Thoracic aorta (tissue), 2 donors: ENCODE results near the gene ATXN7L1. TPM values are rescaled to one million over a fixed set of nuclear protein-coding genes. Genes with fewer than 3 reads are reported as not detected.

Experiments used
- ATAC-seq: fragments of 150-250 bp; one replicate; pipeline ENCODE4 v1.8.0; 2017; ENCODE audit warnings: low read depth; ENCODE audit not compliant: insufficient number of reproducible peaks, low FRiP score
- DNase-seq: peaks from one replicate; pipeline ENCODE4 v3.0.0-alpha.2; 2020; ENCODE audit warnings: low spot score
- H3K27ac ChIP-seq, 2 donors: fragments of 200-600 bp; sonication (generic); 1 replicate in 1 of 2; 2 replicates in 1 of 2; pipeline ENCODE4 v1.5.1; 2016; ENCODE audit warnings: mild to moderate bottlenecking in 2 of 2, moderate library complexity in 2 of 2
- H3K27me3 ChIP-seq: fragments of 200-600 bp; sonication (generic); replicated peaks from 2 replicates; pipeline ENCODE4 v1.6.0; 2016; ENCODE audit warnings: mild to moderate bottlenecking; ENCODE audit not compliant: insufficient read depth
- H3K36me3 ChIP-seq: fragments of 200-600 bp; sonication (generic); one replicate; pipeline ENCODE4 v1.5.1; 2016
- H3K4me1 ChIP-seq, 2 donors: fragments of 200-600 bp; sonication (generic); 1 replicate in 1 of 2; 2 replicates in 1 of 2; pipeline versions ENCODE4 v1.5.1 to v1.6.0; 2016; ENCODE audit warnings: low read depth in 2 of 2, mild to moderate bottlenecking in 1 of 2; ENCODE audit not compliant: control insufficient read depth in 1 of 2
- H3K4me3 ChIP-seq: fragments of 200-600 bp; sonication (generic); 2 replicates; pipeline ENCODE4 v1.5.1; 2016; ENCODE audit warnings: mild to moderate bottlenecking
- H3K9me3 ChIP-seq: fragments of 200-600 bp; sonication (generic); 2 replicates; pipeline ENCODE4 v1.5.1; 2016
- total RNA-seq, 2 donors: library from RNA; depleted of rRNA; stranded (reverse); fragments of >200 nt; gene quantifications; one replicate each; pipeline versions ENCODE4 v1.1.0 to v1.2.3, GENCODE V29; 2016
- TF ChIP-seq, protein P1 (sequence below): fragments of 200-600 bp; sonication (generic); IDR thresholded peaks from one replicate; pipeline ENCODE4 v1.5.1; 2019; ENCODE audit warnings: antibody characterized with exemption

Gene ATXN7L1
- total RNA-seq, 2 donors from 2014 or later = 11.6 to 13.4 TPM

DNA sequence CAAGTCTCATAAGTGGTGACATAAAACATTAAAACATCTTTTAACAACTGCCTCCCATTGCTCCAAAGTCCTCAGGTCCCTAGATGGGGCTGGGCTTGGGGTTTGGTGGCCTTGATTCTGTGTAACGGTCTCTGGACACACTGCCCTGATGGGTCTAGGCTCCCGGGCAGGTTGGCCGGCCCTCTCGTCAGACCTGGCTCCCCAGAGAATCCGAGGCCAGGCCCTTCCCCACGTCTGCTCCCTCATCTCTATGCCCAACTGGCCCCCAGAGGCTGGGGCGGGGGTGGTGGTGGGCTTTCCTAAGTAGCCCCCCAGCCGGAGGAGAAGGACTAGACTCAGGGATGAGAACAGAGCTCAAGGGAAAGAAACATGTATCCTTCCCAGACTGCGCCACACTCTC, 263.6 kb downstream of the ATXN7L1 start:
- H3K4me1 ChIP-seq = no peaks in the 10 kb centered on the region
- ATAC-seq (no peak), DNase-seq (no peak)
- H3K27me3 ChIP-seq = no peaks in the 10 kb centered on the region
- TF ChIP-seq, protein P1, sequence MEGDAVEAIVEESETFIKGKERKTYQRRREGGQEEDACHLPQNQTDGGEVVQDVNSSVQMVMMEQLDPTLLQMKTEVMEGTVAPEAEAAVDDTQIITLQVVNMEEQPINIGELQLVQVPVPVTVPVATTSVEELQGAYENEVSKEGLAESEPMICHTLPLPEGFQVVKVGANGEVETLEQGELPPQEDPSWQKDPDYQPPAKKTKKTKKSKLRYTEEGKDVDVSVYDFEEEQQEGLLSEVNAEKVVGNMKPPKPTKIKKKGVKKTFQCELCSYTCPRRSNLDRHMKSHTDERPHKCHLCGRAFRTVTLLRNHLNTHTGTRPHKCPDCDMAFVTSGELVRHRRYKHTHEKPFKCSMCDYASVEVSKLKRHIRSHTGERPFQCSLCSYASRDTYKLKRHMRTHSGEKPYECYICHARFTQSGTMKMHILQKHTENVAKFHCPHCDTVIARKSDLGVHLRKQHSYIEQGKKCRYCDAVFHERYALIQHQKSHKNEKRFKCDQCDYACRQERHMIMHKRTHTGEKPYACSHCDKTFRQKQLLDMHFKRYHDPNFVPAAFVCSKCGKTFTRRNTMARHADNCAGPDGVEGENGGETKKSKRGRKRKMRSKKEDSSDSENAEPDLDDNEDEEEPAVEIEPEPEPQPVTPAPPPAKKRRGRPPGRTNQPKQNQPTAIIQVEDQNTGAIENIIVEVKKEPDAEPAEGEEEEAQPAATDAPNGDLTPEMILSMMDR = no peak
- H3K9me3 ChIP-seq = no peaks in the 10 kb centered on the region
- H3K4me3 ChIP-seq = no peak overlapping the region
- H3K27ac ChIP-seq = no peak overlapping the region
- H3K36me3 ChIP-seq = peaks cover 19% of the 10 kb centered on the region

DNA sequence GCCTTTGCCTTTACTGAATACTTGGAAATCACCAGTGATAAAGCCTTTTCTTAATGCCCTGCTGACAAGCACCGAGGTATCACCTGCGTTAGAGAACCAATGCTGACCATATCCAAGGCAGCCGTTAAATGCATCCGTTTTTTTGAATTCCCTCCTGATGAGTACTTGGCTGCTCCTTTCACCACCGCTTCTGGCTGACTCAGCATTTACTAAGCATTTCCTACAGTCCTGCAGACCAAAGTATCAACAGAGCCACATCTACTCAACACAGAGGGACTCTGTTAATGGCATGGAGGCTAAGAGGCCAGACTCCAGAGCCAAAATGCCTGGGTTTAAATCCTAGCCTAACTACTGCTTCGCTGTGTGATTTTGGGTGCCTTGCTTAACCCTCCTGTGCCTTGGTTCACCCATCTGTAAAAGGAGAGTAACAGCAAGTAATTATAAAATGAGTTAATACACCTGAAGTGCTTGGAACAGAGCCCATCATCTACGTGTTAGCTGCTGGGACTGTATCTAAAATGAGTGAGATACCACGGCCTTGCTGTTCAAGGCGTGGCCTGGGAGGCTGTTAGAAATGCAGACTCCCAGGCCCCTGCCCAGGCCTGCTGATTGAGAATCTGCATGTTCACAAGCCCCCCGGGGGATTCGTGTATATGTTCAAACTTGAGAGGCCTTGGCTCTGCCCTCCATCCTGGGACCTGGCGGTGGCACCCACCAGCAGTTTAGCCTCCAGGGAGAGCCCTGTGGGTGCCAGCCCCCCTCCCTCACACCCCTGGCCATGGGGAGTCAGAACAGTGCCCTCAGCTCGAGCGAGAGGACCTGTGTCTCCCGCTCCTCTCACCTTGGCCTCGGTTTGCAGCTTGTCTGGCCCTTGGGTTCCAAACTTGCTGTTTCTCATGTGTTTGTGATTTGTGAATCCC, 264.3 kb downstream of the ATXN7L1 start:
- DNase-seq (no peak), ATAC-seq (no peak)
- Histone ChIP-seq H3K9me3 (no peaks in the 10 kb centered on the region), H3K36me3 (peaks cover 16% of the 10 kb centered on the region), H3K4me1 (no peaks in the 10 kb centered on the region), H3K27ac (no peak overlapping the region), H3K4me3 (no peak overlapping the region), H3K27me3 (no peaks in the 10 kb centered on the region)
- TF ChIP-seq, protein P1 = no peak

DNA sequence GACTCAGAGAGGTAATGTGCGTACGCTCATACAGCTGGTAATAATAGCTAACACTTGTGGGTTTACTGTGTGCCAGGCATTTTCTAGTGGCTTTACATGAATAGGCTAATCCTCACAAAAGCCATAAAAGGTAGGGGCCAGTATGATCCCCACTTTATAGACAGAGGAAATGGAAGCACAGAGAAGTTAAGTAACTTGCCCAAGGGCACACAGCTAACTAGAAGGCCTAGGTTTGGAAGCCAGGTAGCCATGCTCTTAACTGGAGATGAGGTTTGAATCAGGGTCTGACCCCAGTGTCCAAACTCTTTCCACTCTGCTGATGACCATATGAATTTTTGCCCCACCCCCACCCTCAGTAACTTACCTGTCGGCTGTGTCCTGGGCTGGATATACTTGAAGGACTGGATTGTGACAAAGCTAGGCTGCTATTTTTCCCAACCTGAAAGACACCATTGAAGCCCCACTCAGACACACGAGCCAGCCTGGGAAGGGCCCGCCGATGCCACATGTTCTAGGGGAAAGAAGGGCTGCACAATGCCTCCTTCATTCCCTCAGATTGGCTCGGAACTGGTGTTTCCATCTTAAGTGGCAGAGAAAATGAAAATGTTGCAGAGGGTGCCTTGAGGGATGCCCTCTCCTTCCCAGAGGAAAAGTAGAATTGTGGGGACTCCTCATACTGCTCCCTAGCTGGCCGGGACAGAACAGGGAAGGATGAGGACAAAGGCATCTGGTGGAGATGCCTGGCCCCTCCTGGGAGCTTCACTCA, 266.1 kb downstream of the ATXN7L1 start:
- Histone ChIP-seq H3K27me3 (no peaks in the 10 kb centered on the region), H3K4me3 (no peak overlapping the region), H3K4me1 (no peaks in the 10 kb centered on the region), H3K27ac (no peak overlapping the region), H3K36me3 (peaks cover 16% of the 10 kb centered on the region), H3K9me3 (no peaks in the 10 kb centered on the region)
- DNase-seq = no peak
- ATAC-seq = no peak
- TF ChIP-seq, protein P1 = no peak

DNA sequence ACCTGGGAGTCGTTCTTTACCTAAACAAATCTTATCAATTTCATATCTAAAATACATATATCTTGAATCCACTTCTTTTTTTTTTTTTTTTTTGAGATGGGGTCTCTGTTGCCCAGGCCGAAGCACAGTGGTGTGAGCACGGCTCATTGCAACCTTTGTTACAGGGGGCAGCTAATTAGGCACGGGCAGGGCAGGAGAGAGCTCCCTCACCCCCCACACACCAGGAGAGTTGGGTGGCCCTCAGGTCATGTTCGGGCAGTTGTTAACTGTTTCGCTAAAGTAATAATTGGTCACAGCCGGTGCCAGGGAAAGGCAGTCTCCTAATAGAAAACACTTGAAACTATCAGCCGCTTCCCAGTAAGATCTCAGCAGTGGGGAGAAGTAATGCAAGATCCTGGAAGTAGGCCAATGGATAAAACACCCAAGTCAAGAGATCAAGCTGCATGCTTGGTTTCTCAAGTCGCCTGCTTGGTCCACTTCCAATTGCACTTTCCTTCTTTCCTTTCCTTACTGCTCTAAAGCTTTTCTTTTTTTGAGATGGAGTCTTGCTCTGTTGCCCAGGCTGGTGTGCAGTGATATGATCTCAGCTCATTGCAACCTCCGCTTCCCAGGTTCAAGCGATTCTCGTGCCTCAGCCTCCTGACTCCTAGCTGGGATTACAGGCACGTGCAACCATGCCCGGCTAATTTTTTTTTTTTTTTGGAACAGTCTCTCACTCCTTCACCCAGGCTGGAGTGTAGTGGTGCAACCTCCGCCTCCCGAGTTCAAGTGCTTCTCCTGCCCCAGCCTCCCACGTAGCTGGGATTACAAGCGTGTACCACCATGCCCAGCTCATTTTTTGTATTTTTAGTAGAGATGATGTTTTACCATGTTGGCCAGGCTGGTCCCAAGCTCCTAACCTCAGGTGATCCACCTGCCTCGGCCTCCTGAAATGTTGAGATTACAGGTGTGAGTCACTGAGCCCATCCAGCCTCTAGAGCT, 273.8 kb downstream of the ATXN7L1 start:
- H3K4me3 ChIP-seq = no peak overlapping the region
- no peaks in the 10 kb centered on the region for H3K4me1 ChIP-seq
- TF ChIP-seq, protein P1 = no peak
- no peak for DNase-seq
- no peaks in the 10 kb centered on the region for H3K27me3 ChIP-seq
- H3K9me3 ChIP-seq = no peaks in the 10 kb centered on the region
- no peak for ATAC-seq
- H3K27ac ChIP-seq = no peak overlapping the region
- H3K36me3 ChIP-seq = no peaks in the 10 kb centered on the region
